Endothelial cell of umbilical vein (primary cell): ENCODE results near the gene OR10C1. TPM values are rescaled to one million over a fixed set of nuclear protein-coding genes. Genes with fewer than 3 reads are reported as not detected.

ENCODE experiments used
- BruUV-seq: library from RNA; stranded (reverse); fragments of 400-500 nt; replicated peaks from 2 replicates; lab custom pipeline; 2021; lab: Mats Ljungman, UMichigan
- CTCF ChIA-PET: fragments of 300-600, 350-600 bp; sonication (Branson Sonifier 250); formaldehyde crosslinking; loops from one replicate; lab custom pipeline; 2021; ENCODE audit warnings: antibody characterized with exemption, inconsistent platforms; lab: Charles Lee
- POLR2A ChIA-PET: fragments of 300-600, 350-600 bp; sonication (Branson Sonifier 250); formaldehyde crosslinking; loops from one replicate; lab custom pipeline; 2021; ENCODE audit warnings: antibody characterized with exemption, inconsistent platforms; lab: Charles Lee
- DNase-seq: peaks from one replicate; pipeline ENCODE4 v3.0.0-alpha.2; 2011; ENCODE audit warnings: low read depth, low spot score
- FAIRE-seq: peaks from 2 replicates; lab custom pipeline; 2011; peaks lifted over from hg19 to GRCh38; lab: Jason Lieb, UNC
- H2AFZ ChIP-seq: 2 replicates; pipeline ENCODE4 v1.6.0; 2012; ENCODE audit warnings: low read depth, low read length, control low read depth, inconsistent platforms
- H3K27ac ChIP-seq: 2 replicates; pipeline ENCODE4 v1.5.1; 2011; ENCODE audit warnings: low read depth, mild to moderate bottlenecking, control low read depth, low read length, moderate library complexity; ENCODE audit not compliant: insufficient read depth
- H3K27me3 ChIP-seq, 2 experiments: 2 replicates each; pipeline versions ENCODE4 v1.6.0 to v1.6.1; 2011; ENCODE audit warnings: low read length in 2 of 2, mixed read lengths in 1 of 2; ENCODE audit not compliant: control insufficient read depth in 2 of 2, insufficient read depth in 2 of 2
- H3K36me3 ChIP-seq, 2 experiments: 2 replicates in 1 of 2; 3 replicates in 1 of 2; pipeline ENCODE4 v1.5.1; 2011; ENCODE audit warnings: low read length in 2 of 2, mild to moderate bottlenecking in 1 of 2, moderate library complexity in 1 of 2; ENCODE audit not compliant: control insufficient read depth in 2 of 2, insufficient read depth in 2 of 2; ENCODE audit errors: extremely low read depth in 1 of 2
- H3K4me1 ChIP-seq: 3 replicates; pipeline ENCODE4 v1.5.1; 2011; ENCODE audit warnings: mild to moderate bottlenecking, low read length; ENCODE audit not compliant: control insufficient read depth, insufficient read depth; ENCODE audit errors: extremely low read depth
- H3K4me2 ChIP-seq: 2 replicates; pipeline ENCODE4 v1.6.1; 2011; ENCODE audit warnings: low read length, control low read depth, mixed read lengths; ENCODE audit not compliant: insufficient read depth
- H3K4me3 ChIP-seq, 3 experiments: fragments of 200-600 bp in 1 of 3; sonication (generic), shearing (Covaris generic) in 1 of 3; replicated peaks in 1 of 3; 2 replicates each; pipeline ENCODE4 v1.5.1; 2011 to 2016; ENCODE audit warnings: control low read depth in 3 of 3, low read length in 3 of 3, mild to moderate bottlenecking in 2 of 3, inconsistent platforms in 1 of 3, low read depth in 1 of 3, moderate library complexity in 1 of 3; ENCODE audit not compliant: insufficient read depth in 1 of 3
- H3K79me2 ChIP-seq: 2 replicates; pipeline ENCODE4 v1.6.0; 2012; ENCODE audit warnings: low read length, inconsistent platforms; ENCODE audit not compliant: control insufficient read depth, insufficient read depth
- H3K9ac ChIP-seq: replicated peaks from 2 replicates; pipeline ENCODE3; 2011; ENCODE audit warnings: low read length, control low read depth; ENCODE audit not compliant: insufficient read depth; ENCODE audit errors: extremely low read depth
- H3K9me1 ChIP-seq: replicated peaks from 3 replicates; pipeline ENCODE4 v1.6.0; 2011; ENCODE audit warnings: mild to moderate bottlenecking, low read length; ENCODE audit not compliant: control insufficient read depth, insufficient read depth; ENCODE audit errors: extremely low read depth
- H3K9me3 ChIP-seq: replicated peaks from 2 replicates; pipeline ENCODE4 v1.5.1; 2012; ENCODE audit warnings: low read length, inconsistent platforms; ENCODE audit not compliant: control insufficient read depth, insufficient read depth
- H4K20me1 ChIP-seq: replicated peaks from 2 replicates; pipeline ENCODE3; 2011; ENCODE audit warnings: mild to moderate bottlenecking, low read length; ENCODE audit not compliant: control insufficient read depth, insufficient read depth; ENCODE audit errors: extremely low read depth
- EZH2 ChIP-seq: IDR thresholded peaks from 2 replicates; pipeline ENCODE4 v1.6.1; 2012; ENCODE audit warnings: borderline replicate concordance, low read depth, mild to moderate bottlenecking, moderate library complexity, low read length, inconsistent platforms; ENCODE audit not compliant: severe bottlenecking
- FOS ChIP-seq: IDR thresholded peaks from 2 replicates; pipeline ENCODE4 v1.6.1; 2011; ENCODE audit warnings: mild to moderate bottlenecking, low read length, moderate library complexity, borderline replicate concordance; ENCODE audit not compliant: insufficient read depth
- GATA2 ChIP-seq: IDR thresholded peaks from 2 replicates; pipeline ENCODE4 v1.7.0; 2011; ENCODE audit warnings: low read depth, mild to moderate bottlenecking, moderate library complexity, mixed read lengths, low read length; ENCODE audit not compliant: insufficient read length, insufficient read depth
- JUN ChIP-seq: IDR thresholded peaks from 2 replicates; pipeline ENCODE4 v1.6.1; 2011; ENCODE audit warnings: borderline replicate concordance, low read depth; ENCODE audit not compliant: insufficient read length, insufficient read depth
- MYC ChIP-seq: IDR thresholded peaks from one replicate; pipeline ENCODE4 v1.6.1; 2011; ENCODE audit warnings: mild to moderate bottlenecking, low read depth, low read length
- POLR2A ChIP-seq: IDR thresholded peaks from 2 replicates; pipeline ENCODE4 v1.6.1; 2012; ENCODE audit warnings: low read depth, mild to moderate bottlenecking, control low read depth, low read length
- POLR2AphosphoS5 ChIP-seq: IDR thresholded peaks from 2 replicates; pipeline ENCODE4 v1.6.1; 2012; ENCODE audit warnings: low read depth, mild to moderate bottlenecking, control low read depth, low read length, moderate library complexity; ENCODE audit not compliant: insufficient read depth
- dilution Hi-C: fragments of 300-500 bp; cut with MboI; formaldehyde crosslinking; loops from one replicate; pipeline ENCODE4 v1.15.0; 2019; ENCODE audit warnings: low sequenced_read_pairs; ENCODE audit not compliant: extremely low pct_ligation_motif_present
- intact Hi-C: fragments of 100-400 bp; cut with micrococcal nuclease; formaldehyde crosslinking; loops from one replicate; pipeline ENCODE4 v1.10.0; 2022
- polyA plus RNA-seq, 4 experiments: library from polyadenylated mRNA; depleted of rRNA in 3 of 4; stranded (reverse) in 3 of 4; unstranded in 1 of 4; fragments of >200 nt; gene quantifications; 2 replicates each; pipeline versions ENCODE4 v1.2.1 to v1.2.3, GENCODE V29; 2011 to 2012; ENCODE audit warnings: missing spikeins in 1 of 4
- total RNA-seq: library from RNA; stranded (reverse); gene quantifications from 2 replicates; pipeline ENCODE4 v1.2.3, GENCODE V29; 2021
- TF ChIP-seq, protein P1 (sequence below), 2 donors: IDR thresholded peaks; 1 replicate in 1 of 2; 2 replicates in 1 of 2; pipeline ENCODE4 v1.5.1; 2011; ENCODE audit warnings: low read length in 2 of 2, mild to moderate bottlenecking in 2 of 2, moderate library complexity in 2 of 2, control low read depth in 1 of 2, inconsistent platforms in 1 of 2, low read depth in 1 of 2; ENCODE audit not compliant: insufficient read depth in 1 of 2; ENCODE audit errors: extremely low read depth in 1 of 2
- TF ChIP-seq, protein P2 (sequence below): IDR thresholded peaks from 2 replicates; pipeline ENCODE4 v1.6.1; 2011; ENCODE audit not compliant: insufficient read depth, insufficient read length

OR10C1 gene
- total and polyA plus RNA-seq, 2 donors (not counting 3 experiments of a cell fraction or from before 2014, with no cell fraction given) = not detected

DNA sequence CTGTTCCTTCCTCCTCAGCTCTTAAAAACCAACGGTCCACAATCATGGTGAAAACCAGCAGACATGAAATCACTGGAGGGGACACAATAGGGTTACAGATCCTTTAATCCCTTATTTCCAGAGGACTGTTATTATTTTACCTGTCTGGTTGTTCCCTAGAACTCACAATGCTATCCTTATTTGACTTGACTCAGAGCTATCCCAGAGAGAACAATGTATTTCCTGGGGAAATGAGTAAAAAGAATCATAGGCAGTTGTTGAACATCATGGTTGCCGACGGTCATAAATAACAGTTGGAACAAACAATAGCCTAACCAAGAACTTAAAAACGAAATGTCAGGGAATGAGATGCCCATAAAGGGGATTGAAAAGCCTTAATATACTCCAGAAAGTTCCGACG lies 27.1 kb downstream of the OR10C1 start:
- H3K36me3 ChIP-seq = no peaks in the 10 kb centered on the region
- no peak overlapping the region for H3K4me3 ChIP-seq
- no peaks in the 10 kb centered on the region for H3K79me2 ChIP-seq
- intact Hi-C loops = no loop called here
- H3K27ac ChIP-seq = no peak overlapping the region
- DNase-seq = peak; percentile 20
- no peak overlapping the region for H3K4me2 ChIP-seq
- ChIA-PET CTCF (no interaction called here), POLR2A (no interaction called here)
- H4K20me1 ChIP-seq = no peaks in the 10 kb centered on the region
- no TSS peak for BruUV-seq
- dilution Hi-C loops = no loop called here
- H3K4me1 ChIP-seq = no peaks in the 10 kb centered on the region
- no peak overlapping the region for H3K9ac ChIP-seq
- TF ChIP-seq JUN = no peak
- TF ChIP-seq GATA2 = peak; percentile 22
- TF ChIP-seq, protein P1, sequence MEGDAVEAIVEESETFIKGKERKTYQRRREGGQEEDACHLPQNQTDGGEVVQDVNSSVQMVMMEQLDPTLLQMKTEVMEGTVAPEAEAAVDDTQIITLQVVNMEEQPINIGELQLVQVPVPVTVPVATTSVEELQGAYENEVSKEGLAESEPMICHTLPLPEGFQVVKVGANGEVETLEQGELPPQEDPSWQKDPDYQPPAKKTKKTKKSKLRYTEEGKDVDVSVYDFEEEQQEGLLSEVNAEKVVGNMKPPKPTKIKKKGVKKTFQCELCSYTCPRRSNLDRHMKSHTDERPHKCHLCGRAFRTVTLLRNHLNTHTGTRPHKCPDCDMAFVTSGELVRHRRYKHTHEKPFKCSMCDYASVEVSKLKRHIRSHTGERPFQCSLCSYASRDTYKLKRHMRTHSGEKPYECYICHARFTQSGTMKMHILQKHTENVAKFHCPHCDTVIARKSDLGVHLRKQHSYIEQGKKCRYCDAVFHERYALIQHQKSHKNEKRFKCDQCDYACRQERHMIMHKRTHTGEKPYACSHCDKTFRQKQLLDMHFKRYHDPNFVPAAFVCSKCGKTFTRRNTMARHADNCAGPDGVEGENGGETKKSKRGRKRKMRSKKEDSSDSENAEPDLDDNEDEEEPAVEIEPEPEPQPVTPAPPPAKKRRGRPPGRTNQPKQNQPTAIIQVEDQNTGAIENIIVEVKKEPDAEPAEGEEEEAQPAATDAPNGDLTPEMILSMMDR (IDR thresholded peaks at IDR 0.05; ENCODE audit: extremely low read depth in 1 of 2, insufficient read depth in 1 of 2, low read depth in 1 of 2, low read length in 2 of 2) = no peak
- TF ChIP-seq EZH2 = no peak
- no peak for TF ChIP-seq POLR2A
- no peak for TF ChIP-seq POLR2AphosphoS5
- TF ChIP-seq FOS = peak; percentile 52
- TF ChIP-seq, protein P2, sequence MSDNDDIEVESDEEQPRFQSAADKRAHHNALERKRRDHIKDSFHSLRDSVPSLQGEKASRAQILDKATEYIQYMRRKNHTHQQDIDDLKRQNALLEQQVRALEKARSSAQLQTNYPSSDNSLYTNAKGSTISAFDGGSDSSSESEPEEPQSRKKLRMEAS = no peak
- TF ChIP-seq MYC = no peak
- H3K9me1 ChIP-seq = no peaks in the 10 kb centered on the region
- no peaks in the 10 kb centered on the region for H3K9me3 ChIP-seq
- no peaks in the 10 kb centered on the region for H3K27me3 ChIP-seq
- H2AFZ ChIP-seq = no peak overlapping the region
- peak; percentile 26 for FAIRE-seq
